Measurements from ENCODE around the gene APOA4.
"Not testable (repeated sequence)": the region's sequence is repeated elsewhere in the genome, so short reads cannot be mapped to it uniquely, and the experiment has no call there.

The APOA4 gene

DNA sequence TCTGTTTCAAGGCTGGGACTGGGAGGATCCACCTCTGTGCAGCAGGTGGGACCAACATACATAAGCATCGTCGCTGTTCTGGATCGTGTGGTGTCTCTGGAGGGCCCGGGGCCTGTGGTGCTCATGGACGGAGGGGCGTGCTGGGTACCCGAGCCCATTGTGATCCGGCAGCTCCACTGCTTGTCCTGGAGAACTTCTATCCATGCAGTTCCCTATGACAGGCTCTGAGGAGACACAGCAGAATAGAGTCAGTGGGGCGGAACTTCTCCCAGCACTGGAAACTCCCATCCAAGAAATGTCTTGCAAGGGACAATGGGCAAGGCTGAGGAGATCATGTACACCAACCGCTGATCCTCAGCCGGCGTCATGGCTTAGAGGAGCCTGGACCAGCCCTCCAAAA, 26.0 kb upstream of the APOA4 start:
- no peak for DNase-seq (ENCODE audit: low read depth in 2 of 2)

GRCh38 chr11:116847612-116848011, 24.5 kb upstream of the APOA4 start:
- DNase-seq (ENCODE audit: low read depth in 2 of 2), result no peak

- DNase-seq (ENCODE audit: low read depth in 2 of 2), result no peak
Observed at GRCh38 chr11:116844722-116845121, 21.6 kb upstream of the APOA4 start.

- no peak for DNase-seq (ENCODE audit: low read depth in 2 of 2)
Observed at GRCh38 chr11:116843661-116844060, 20.6 kb upstream of the APOA4 start.

DNA sequence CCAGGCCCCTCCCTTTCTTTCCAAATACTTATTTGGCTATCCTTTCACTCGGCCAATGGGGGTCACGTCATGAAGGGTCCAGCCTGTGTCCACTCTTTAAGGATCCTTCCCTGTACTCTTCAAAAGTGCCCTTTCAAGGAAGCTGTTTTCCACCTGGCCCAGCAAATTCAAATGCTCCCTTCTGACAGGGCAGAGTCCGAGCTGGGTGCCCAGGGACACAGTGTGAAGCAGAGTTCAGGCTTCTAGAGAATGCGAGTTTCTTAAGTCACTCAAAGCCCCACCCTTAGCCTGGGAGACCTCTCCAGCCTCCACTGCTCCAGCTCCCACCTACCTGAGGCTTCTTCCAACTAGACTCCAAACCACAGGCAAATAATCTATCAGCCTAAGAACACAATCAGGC, 19.8 kb upstream of the APOA4 start:
- no peak for DNase-seq (ENCODE audit: low read depth in 2 of 2)

GRCh38 chr11:116842117-116842516, 19.0 kb upstream of the APOA4 start:
- no peak for DNase-seq (ENCODE audit: low read depth in 2 of 2)

- DNase-seq (ENCODE audit: low read depth in 2 of 2), result no peak
Observed at GRCh38 chr11:116840746-116841296, 17.7 kb upstream of the APOA4 start.

DNA sequence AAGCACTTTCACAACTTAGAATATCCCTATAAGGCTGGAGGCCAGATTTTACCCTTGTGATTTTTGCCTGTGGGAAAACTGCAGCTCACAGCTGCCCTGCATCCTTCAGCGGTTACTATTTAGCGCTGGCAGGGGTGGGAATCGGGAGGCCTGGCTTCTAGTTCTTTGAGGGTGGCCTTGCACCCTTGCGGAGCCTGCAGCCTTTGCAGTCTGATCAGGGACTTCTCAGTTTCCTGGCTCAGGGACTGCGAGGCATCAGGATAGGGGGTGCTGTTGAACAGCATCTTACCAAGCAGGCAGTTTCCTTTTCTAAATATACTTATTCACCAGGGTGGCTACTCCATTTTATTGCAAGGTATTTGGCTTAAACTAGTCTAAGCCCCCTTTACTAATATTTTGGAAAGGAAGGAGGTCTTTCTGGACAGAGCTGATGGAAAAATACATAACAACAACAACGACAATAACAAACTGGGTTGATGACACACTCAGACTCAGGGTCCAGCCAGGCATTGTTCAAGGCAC, 17.2 kb upstream of the APOA4 start:
- DNase-seq (ENCODE audit: low read depth in 2 of 2), result no peak

GRCh38 chr11:116838321-116839084, 15.4 kb upstream of the APOA4 start:
- DNase-seq (ENCODE audit: low read depth in 2 of 2), result no peak

GRCh38 chr11:116837231-116838091, 14.4 kb upstream of the APOA4 start, which contains the start of gene APOA1:
APOA1 (minus strand) TSS chr11:116837622; CDS start chr11:116837387, 235 bp downstream.
- DNase-seq (ENCODE audit: low read depth in 2 of 2), result no peak

GRCh38 chr11:116836632-116836991, 13.5 kb upstream of the APOA4 start:
- DNase-seq (ENCODE audit: low read depth in 2 of 2), result no peak

DNA sequence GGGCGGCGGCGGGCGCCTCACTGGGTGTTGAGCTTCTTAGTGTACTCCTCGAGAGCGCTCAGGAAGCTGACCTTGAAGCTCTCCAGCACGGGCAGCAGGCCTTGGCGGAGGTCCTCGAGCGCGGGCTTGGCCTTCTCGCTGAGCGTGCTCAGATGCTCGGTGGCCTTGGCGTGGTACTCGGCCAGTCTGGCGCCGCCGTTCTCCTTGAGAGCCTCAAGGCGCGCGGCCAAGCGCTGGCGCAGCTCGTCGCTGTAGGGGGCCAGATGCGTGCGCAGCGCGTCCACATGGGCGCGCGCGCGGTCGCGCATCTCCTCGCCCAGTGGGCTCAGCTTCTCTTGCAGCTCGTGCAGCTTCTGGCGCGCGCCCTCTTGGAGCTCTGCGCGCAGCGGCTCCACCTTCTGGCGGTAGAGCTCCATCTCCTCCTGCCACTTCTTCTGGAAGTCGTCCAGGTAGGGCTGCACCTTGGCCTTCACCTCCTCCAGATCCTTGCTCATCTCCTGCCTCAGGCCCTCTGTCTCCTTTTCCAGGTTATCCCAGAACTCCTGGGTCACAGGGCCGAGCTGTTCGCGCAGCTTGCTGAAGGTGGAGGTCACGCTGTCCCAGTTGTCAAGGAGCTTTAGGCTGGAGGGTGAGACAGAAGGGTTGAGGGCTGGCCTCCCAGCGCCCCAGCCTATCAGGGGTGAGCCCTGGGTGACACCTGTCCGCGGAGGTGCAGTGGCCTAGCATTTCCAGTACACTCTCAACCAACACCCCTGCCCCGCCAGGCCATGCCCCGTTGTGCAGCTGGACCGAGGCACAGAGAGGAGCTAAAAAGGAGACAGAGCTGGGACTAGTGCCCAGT, 12.9 kb upstream of the APOA4 start:
- peak; percentile 65 to 69 for DNase-seq (ENCODE audit: low read depth in 2 of 2)

DNA sequence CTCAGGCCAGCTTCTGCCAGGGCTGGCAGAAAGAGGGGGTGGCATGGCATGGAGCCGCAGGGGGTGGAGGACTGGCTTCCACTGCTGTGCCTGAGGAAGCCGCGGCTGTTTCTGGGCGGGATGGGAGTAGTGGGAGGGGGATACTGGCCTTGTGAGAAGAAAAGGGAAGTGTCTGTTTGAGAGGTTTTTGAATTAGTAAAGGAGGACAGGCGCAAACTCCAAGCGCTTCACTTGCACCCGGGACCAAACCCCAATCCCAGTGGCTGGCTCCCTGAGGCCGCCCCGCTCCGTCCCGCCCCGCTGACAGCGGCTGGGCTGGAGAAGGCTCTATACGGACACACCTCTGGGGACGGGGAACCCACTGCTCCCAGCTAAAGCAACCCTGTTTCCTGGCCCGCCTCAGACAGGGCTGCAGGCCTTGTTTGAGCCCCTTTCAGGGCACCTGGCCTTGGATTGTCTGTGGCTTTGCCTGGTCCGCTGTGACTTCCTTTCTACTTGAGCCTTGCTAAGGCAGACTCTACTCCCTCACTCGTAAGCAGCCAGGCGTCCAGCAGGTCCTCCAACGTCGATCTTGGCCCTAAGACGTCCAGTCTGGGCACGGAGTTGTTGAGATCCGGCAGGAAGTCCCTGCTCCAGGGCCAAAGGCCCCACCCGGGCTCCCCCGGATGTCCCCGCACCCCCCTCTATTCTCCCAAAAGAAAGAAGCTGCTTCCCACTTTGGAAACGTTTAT, 12.1 kb upstream of the APOA4 start:
- DNase-seq (ENCODE audit: low read depth in 2 of 2), result no peak

- not testable (repeated sequence) for DNase-seq (ENCODE audit: low read depth in 2 of 2)
Observed at GRCh38 chr11:116834535-116835041, 11.5 kb upstream of the APOA4 start.

GRCh38 chr11:116833816-116834534, 10.9 kb upstream of the APOA4 start:
- no peak for DNase-seq (ENCODE audit: low read depth in 2 of 2)

- DNase-seq (ENCODE audit: low read depth in 2 of 2), result no peak
Observed at GRCh38 chr11:116833491-116833815, 10.3 kb upstream of the APOA4 start.

DNA sequence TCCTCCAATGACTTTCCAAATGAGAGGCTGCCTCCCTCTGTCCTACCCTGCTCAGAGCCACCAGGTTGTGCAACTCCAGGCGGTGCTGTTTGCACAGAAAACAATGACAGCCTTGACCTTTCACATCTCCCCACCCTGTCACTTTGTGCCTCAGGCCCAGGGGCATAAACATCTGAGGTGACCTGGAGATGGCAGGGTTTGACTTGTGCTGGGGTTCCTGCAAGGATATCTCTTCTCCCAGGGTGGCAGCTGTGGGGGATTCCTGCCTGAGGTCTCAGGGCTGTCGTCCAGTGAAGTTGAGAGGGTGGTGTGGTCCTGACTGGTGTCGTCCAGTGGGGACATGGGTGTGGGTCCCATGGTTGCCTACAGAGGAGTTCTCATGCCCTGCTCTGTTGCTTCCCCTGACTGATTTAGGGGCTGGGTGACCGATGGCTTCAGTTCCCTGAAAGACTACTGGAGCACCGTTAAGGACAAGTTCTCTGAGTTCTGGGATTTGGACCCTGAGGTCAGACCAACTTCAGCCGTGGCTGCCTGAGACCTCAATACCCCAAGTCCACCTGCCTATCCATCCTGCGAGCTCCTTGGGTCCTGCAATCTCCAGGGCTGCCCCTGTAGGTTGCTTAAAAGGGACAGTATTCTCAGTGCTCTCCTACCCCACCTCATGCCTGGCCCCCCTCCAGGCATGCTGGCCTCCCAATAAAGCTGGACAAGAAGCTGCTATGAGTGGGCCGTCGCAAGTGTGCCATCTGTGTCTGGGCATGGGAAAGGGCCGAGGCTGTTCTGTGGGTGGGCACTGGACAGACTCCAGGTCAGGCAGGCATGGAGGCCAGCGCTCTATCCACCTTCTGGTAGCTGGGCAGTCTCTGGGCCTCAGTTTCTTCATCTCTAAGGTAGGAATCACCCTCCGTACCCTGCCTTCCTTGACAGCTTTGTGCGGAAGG, 9.5 kb upstream of the APOA4 start:
- no peak for DNase-seq (ENCODE audit: low read depth in 2 of 2)

- DNase-seq (ENCODE audit: low read depth in 2 of 2), result no peak
Observed at GRCh38 chr11:116831790-116832349, 8.8 kb upstream of the APOA4 start.

Data from activated CD4-positive, alpha-beta T cell treated with anti-CD3 and anti-CD28 coated beads for 24 hours (primary cell).